HG03064 (cell line): Measurements from ENCODE around the gene PRR35.

Experiments
- ATAC-seq: cut with Tn5 transposase; IDR thresholded peaks from one replicate; pipeline ENCODE4 v1.9.1; 2021; ENCODE audit warnings: low read depth; ENCODE audit not compliant: unreplicated experiment

PRR35 gene

GRCh38 chr16:527015-527903 is 32.9 kb upstream of the PRR35 start, which contains the start of gene CAPN15:
CAPN15 (plus strand) TSS chr16:527712; CDS start chr16:546839, 19,127 bp downstream.
- ATAC-seq: peak; percentile 52

GRCh38 chr16:528111-529011 is 31.8 kb upstream of the PRR35 start:
- no peak for ATAC-seq

GRCh38 chr16:529012-529575 is 31.1 kb upstream of the PRR35 start:
- no peak for ATAC-seq

- ATAC-seq: no peak
These were observed 29.9 kb upstream of the PRR35 start for GRCh38 chr16:530111-530817.

GRCh38 chr16:531494-532125 is 28.6 kb upstream of the PRR35 start:
- no peak for ATAC-seq

- no peak for ATAC-seq
These were observed 26.6 kb upstream of the PRR35 start for GRCh38 chr16:533391-534123.

GRCh38 chr16:534135-534534 is 26.1 kb upstream of the PRR35 start:
- ATAC-seq: no peak

GRCh38 chr16:534856-535445 is 25.2 kb upstream of the PRR35 start:
- no peak for ATAC-seq

GRCh38 chr16:535446-536405 is 24.5 kb upstream of the PRR35 start:
- no peak for ATAC-seq

GRCh38 chr16:536746-537145 is 23.4 kb upstream of the PRR35 start:
- ATAC-seq: no peak

GRCh38 chr16:537415-538335 is 22.5 kb upstream of the PRR35 start:
- no peak for ATAC-seq

GRCh38 chr16:539901-540530 is 20.2 kb upstream of the PRR35 start:
- ATAC-seq: no peak

- ATAC-seq: no peak
These were observed 19.4 kb upstream of the PRR35 start for GRCh38 chr16:540645-541340.

GRCh38 chr16:543301-544164 is 16.7 kb upstream of the PRR35 start:
- no peak for ATAC-seq

- ATAC-seq: no peak
These were observed 15.7 kb upstream of the PRR35 start for GRCh38 chr16:544517-544916.
